ENCODE data around the gene SH2D6.

DNA sequence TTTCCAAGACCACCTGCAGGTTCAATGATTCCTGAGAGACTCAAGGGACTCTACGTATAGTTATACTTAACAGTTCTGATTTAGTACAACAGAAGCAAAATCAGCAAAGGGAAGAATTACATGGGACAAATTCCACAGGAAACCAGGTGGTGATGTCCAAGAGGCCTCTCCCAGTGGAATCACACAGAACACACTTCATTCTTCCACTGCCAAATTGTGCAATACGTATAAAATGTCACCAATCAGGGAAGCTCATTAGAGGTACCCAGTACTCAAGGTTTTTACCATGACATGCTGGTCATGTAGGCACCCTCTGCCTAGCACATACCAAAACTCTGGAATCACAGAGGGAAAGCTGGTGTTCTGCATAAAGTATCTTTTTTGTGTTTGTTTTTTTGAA, 30.8 kb upstream of the SH2D6 start:
- TF ChIP-seq, protein P1, sequence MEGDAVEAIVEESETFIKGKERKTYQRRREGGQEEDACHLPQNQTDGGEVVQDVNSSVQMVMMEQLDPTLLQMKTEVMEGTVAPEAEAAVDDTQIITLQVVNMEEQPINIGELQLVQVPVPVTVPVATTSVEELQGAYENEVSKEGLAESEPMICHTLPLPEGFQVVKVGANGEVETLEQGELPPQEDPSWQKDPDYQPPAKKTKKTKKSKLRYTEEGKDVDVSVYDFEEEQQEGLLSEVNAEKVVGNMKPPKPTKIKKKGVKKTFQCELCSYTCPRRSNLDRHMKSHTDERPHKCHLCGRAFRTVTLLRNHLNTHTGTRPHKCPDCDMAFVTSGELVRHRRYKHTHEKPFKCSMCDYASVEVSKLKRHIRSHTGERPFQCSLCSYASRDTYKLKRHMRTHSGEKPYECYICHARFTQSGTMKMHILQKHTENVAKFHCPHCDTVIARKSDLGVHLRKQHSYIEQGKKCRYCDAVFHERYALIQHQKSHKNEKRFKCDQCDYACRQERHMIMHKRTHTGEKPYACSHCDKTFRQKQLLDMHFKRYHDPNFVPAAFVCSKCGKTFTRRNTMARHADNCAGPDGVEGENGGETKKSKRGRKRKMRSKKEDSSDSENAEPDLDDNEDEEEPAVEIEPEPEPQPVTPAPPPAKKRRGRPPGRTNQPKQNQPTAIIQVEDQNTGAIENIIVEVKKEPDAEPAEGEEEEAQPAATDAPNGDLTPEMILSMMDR (IDR thresholded peaks at IDR 0.05; ENCODE audit: poor library complexity, severe bottlenecking): no peak
- no peak for TF ChIP-seq EZH2 (IDR thresholded peaks at IDR 0.05; ENCODE audit: borderline replicate concordance, insufficient read depth, low read length, poor library complexity, severe bottlenecking)
- no peak for TF ChIP-seq POLR2AphosphoS5 (IDR thresholded peaks at IDR 0.05)
- TF ChIP-seq EP300 (conservative IDR thresholded peaks at IDR 0.05; ENCODE audit: poor library complexity, severe bottlenecking): no peak
- TF ChIP-seq, protein P2, sequence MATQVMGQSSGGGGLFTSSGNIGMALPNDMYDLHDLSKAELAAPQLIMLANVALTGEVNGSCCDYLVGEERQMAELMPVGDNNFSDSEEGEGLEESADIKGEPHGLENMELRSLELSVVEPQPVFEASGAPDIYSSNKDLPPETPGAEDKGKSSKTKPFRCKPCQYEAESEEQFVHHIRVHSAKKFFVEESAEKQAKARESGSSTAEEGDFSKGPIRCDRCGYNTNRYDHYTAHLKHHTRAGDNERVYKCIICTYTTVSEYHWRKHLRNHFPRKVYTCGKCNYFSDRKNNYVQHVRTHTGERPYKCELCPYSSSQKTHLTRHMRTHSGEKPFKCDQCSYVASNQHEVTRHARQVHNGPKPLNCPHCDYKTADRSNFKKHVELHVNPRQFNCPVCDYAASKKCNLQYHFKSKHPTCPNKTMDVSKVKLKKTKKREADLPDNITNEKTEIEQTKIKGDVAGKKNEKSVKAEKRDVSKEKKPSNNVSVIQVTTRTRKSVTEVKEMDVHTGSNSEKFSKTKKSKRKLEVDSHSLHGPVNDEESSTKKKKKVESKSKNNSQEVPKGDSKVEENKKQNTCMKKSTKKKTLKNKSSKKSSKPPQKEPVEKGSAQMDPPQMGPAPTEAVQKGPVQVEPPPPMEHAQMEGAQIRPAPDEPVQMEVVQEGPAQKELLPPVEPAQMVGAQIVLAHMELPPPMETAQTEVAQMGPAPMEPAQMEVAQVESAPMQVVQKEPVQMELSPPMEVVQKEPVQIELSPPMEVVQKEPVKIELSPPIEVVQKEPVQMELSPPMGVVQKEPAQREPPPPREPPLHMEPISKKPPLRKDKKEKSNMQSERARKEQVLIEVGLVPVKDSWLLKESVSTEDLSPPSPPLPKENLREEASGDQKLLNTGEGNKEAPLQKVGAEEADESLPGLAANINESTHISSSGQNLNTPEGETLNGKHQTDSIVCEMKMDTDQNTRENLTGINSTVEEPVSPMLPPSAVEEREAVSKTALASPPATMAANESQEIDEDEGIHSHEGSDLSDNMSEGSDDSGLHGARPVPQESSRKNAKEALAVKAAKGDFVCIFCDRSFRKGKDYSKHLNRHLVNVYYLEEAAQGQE (IDR thresholded peaks at IDR 0.05; ENCODE audit: borderline replicate concordance): no peak
- TF ChIP-seq SMC3 (conservative IDR thresholded peaks at IDR 0.05; ENCODE audit: poor library complexity): no peak
- TF ChIP-seq TAF1 (IDR thresholded peaks at IDR 0.05; ENCODE audit: low read depth): no peak
